GM18519 (cell line): ENCODE results near the gene SLC35F4.
"Not testable (repeated sequence)": the region's sequence is repeated elsewhere in the genome, so short reads cannot be mapped to it uniquely, and the experiment has no call there.

Source experiments
- ATAC-seq: cut with Tn5 transposase; IDR thresholded peaks from one replicate; pipeline ENCODE4 v1.9.1; 2021; ENCODE audit warnings: mild to moderate bottlenecking, moderate library complexity; ENCODE audit not compliant: unreplicated experiment, low FRiP score

SLC35F4 gene

GRCh38 chr14:57812741-57813140 is 53.2 kb downstream of the SLC35F4 start:
- ATAC-seq = no peak

- ATAC-seq = no peak
Observed at GRCh38 chr14:57811998-57812546, 53.8 kb downstream of the SLC35F4 start.

- ATAC-seq = no peak
Observed at GRCh38 chr14:57809808-57810207, 56.1 kb downstream of the SLC35F4 start.

- no peak for ATAC-seq
Observed at GRCh38 chr14:57797160-57797559, 68.7 kb downstream of the SLC35F4 start.

GRCh38 chr14:57796556-57796955 is 69.3 kb downstream of the SLC35F4 start:
- ATAC-seq = no peak

- ATAC-seq = no peak
Observed at GRCh38 chr14:57785058-57785457, 80.8 kb downstream of the SLC35F4 start.

- ATAC-seq = no peak
Observed at GRCh38 chr14:57771801-57772200, 94.1 kb downstream of the SLC35F4 start.

GRCh38 chr14:57769863-57770523 is 95.9 kb downstream of the SLC35F4 start:
- no peak for ATAC-seq

- no peak for ATAC-seq
Observed at GRCh38 chr14:57761800-57762199, 104.1 kb downstream of the SLC35F4 start.

- ATAC-seq = no peak
Observed at GRCh38 chr14:57760896-57761295, 105.0 kb downstream of the SLC35F4 start.

GRCh38 chr14:57755018-57755521 is 110.8 kb downstream of the SLC35F4 start:
- no peak for ATAC-seq

- no peak for ATAC-seq
Observed at GRCh38 chr14:57754527-57754926, 111.4 kb downstream of the SLC35F4 start.

GRCh38 chr14:57753821-57754220 is 112.1 kb downstream of the SLC35F4 start:
- ATAC-seq = no peak

- ATAC-seq = not testable (repeated sequence)
Observed at GRCh38 chr14:57752142-57752695, 113.7 kb downstream of the SLC35F4 start.

- ATAC-seq = no peak
Observed at GRCh38 chr14:57751400-57751799, 114.5 kb downstream of the SLC35F4 start.

- ATAC-seq = no peak
Observed at GRCh38 chr14:57749267-57749666, 116.6 kb downstream of the SLC35F4 start.

GRCh38 chr14:57748279-57748678 is 117.6 kb downstream of the SLC35F4 start:
- no peak for ATAC-seq

- ATAC-seq = no peak
Observed at GRCh38 chr14:57747036-57747435, 118.9 kb downstream of the SLC35F4 start.

GRCh38 chr14:57746563-57746962 is 119.3 kb downstream of the SLC35F4 start:
- ATAC-seq = no peak

GRCh38 chr14:57739516-57739915 is 126.4 kb downstream of the SLC35F4 start:
- ATAC-seq = no peak

GRCh38 chr14:57737598-57737997 is 128.3 kb downstream of the SLC35F4 start:
- no peak for ATAC-seq

GRCh38 chr14:57736391-57736790 is 129.5 kb downstream of the SLC35F4 start:
- ATAC-seq = no peak
